ENCODE data around the gene ZNF462. TPM values are rescaled to one million over a fixed set of nuclear protein-coding genes. Genes with fewer than 3 reads are reported as not detected.

The ZNF462 gene
- total RNA-seq, 1 experiment from 2014 or later: 121 TPM

- no peak for TF ChIP-seq ZNF281 (CRISPR knock-in tag; IDR thresholded peaks at IDR 0.05)
Observed at GRCh38 chr9:107007402-107007801, 144.4 kb downstream of the ZNF462 start (continued).

GRCh38 chr9:107008011-107008410 lies 145.0 kb downstream of the ZNF462 start:
- H3K36me3 Mint-ChIP-seq: peaks cover 70% of the 10 kb centered on the region

GRCh38 chr9:107008447-107008846 lies 145.5 kb downstream of the ZNF462 start:
- peaks cover 34% of the 10 kb centered on the region for H3K4me1 Mint-ChIP-seq
- no peaks in the 10 kb centered on the region for H3K9me3 Mint-ChIP-seq
- no peak for ATAC-seq
- ChIA-PET POLR2A (no interaction called here), CTCF (no interaction called here)
- no peak for DNase-seq (ENCODE audit: low spot score)
- H3K27ac Mint-ChIP-seq: no peak overlapping the region
- H3K27me3 Mint-ChIP-seq (ENCODE audit: low read depth): no peaks in the 10 kb centered on the region
- H3K4me3 Mint-ChIP-seq: no peak overlapping the region
- H3K36me3 Mint-ChIP-seq: peaks cover 66% of the 10 kb centered on the region
- TF ChIP-seq FOXP1 (CRISPR knock-in tag; IDR thresholded peaks at IDR 0.05; ENCODE audit: borderline replicate concordance) (no peak), NFYB (CRISPR knock-in tag; conservative IDR thresholded peaks at IDR 0.05; ENCODE audit: low read depth) (no peak), ZNF512 (CRISPR knock-in tag; IDR thresholded peaks at IDR 0.05; ENCODE audit: borderline replicate concordance) (no peak), TCF7 (CRISPR knock-in tag; IDR thresholded peaks at IDR 0.05; ENCODE audit: low read depth) (no peak), SMAD3 (CRISPR knock-in tag; IDR thresholded peaks at IDR 0.05; ENCODE audit: borderline replicate concordance) (no peak), E2F4 (CRISPR knock-in tag; IDR thresholded peaks at IDR 0.05; ENCODE audit: borderline replicate concordance, low read depth) (no peak), GTF2I (CRISPR knock-in tag; conservative IDR thresholded peaks at IDR 0.05) (no peak), ZNF671 (CRISPR knock-in tag; IDR thresholded peaks at IDR 0.05) (no peak), ZNF416 (CRISPR knock-in tag; IDR thresholded peaks at IDR 0.05) (no peak), MXD4 (CRISPR knock-in tag; IDR thresholded peaks at IDR 0.05; ENCODE audit: borderline replicate concordance) (no peak), ZNF281 (CRISPR knock-in tag; IDR thresholded peaks at IDR 0.05) (no peak), TP53 (CRISPR knock-in tag; IDR thresholded peaks at IDR 0.05) (no peak), TEAD1 (CRISPR knock-in tag; IDR thresholded peaks at IDR 0.05) (no peak)
- TF ChIP-seq, protein P1, sequence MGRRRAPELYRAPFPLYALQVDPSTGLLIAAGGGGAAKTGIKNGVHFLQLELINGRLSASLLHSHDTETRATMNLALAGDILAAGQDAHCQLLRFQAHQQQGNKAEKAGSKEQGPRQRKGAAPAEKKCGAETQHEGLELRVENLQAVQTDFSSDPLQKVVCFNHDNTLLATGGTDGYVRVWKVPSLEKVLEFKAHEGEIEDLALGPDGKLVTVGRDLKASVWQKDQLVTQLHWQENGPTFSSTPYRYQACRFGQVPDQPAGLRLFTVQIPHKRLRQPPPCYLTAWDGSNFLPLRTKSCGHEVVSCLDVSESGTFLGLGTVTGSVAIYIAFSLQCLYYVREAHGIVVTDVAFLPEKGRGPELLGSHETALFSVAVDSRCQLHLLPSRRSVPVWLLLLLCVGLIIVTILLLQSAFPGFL (CRISPR knock-in tag; IDR thresholded peaks at IDR 0.05; ENCODE audit: borderline replicate concordance): no peak
- TF ChIP-seq, protein P2, sequence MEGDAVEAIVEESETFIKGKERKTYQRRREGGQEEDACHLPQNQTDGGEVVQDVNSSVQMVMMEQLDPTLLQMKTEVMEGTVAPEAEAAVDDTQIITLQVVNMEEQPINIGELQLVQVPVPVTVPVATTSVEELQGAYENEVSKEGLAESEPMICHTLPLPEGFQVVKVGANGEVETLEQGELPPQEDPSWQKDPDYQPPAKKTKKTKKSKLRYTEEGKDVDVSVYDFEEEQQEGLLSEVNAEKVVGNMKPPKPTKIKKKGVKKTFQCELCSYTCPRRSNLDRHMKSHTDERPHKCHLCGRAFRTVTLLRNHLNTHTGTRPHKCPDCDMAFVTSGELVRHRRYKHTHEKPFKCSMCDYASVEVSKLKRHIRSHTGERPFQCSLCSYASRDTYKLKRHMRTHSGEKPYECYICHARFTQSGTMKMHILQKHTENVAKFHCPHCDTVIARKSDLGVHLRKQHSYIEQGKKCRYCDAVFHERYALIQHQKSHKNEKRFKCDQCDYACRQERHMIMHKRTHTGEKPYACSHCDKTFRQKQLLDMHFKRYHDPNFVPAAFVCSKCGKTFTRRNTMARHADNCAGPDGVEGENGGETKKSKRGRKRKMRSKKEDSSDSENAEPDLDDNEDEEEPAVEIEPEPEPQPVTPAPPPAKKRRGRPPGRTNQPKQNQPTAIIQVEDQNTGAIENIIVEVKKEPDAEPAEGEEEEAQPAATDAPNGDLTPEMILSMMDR (IDR thresholded peaks at IDR 0.05): no peak
- TF ChIP-seq, protein P3, sequence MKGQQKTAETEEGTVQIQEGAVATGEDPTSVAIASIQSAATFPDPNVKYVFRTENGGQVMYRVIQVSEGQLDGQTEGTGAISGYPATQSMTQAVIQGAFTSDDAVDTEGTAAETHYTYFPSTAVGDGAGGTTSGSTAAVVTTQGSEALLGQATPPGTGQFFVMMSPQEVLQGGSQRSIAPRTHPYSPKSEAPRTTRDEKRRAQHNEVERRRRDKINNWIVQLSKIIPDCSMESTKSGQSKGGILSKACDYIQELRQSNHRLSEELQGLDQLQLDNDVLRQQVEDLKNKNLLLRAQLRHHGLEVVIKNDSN (CRISPR knock-in tag; IDR thresholded peaks at IDR 0.05): no peak
- TF ChIP-seq, protein P4, sequence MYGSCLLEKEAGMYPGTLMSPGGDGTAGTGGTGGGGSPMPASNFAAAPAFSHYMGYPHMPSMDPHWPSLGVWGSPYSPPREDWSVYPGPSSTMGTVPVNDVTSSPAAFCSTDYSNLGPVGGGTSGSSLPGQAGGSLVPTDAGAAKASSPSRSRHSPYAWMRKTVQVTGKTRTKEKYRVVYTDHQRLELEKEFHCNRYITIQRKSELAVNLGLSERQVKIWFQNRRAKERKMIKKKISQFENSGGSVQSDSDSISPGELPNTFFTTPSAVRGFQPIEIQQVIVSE (CRISPR knock-in tag; IDR thresholded peaks at IDR 0.05; ENCODE audit: borderline replicate concordance): no peak

More at GRCh38 chr9:107008011-107008410, 145.0 kb downstream of the ZNF462 start:
- no peak for DNase-seq (ENCODE audit: low spot score)
- Mint-ChIP-seq H3K27ac (no peak overlapping the region), H3K27me3 (ENCODE audit: low read depth) (no peaks in the 10 kb centered on the region), H3K4me1 (peaks cover 34% of the 10 kb centered on the region), H3K9me3 (no peaks in the 10 kb centered on the region), H3K4me3 (no peak overlapping the region)
- CTCF ChIA-PET: no interaction called here
- POLR2A ChIA-PET: no interaction called here
- ATAC-seq: no peak
- no peak for TF ChIP-seq NR1H2 (CRISPR knock-in tag; IDR thresholded peaks at IDR 0.05)
- no peak for TF ChIP-seq ZNF396 (CRISPR knock-in tag; IDR thresholded peaks at IDR 0.05; ENCODE audit: borderline replicate concordance)
- no peak for TF ChIP-seq HMGA2 (CRISPR knock-in tag; IDR thresholded peaks at IDR 0.05)
- no peak for TF ChIP-seq ZNF317 (CRISPR knock-in tag; IDR thresholded peaks at IDR 0.05; ENCODE audit: borderline replicate concordance, low read depth)
- no peak for TF ChIP-seq CREB1 (CRISPR knock-in tag; IDR thresholded peaks at IDR 0.05)
- TF ChIP-seq RELA (CRISPR knock-in tag; IDR thresholded peaks at IDR 0.05; ENCODE audit: borderline replicate concordance): no peak
- no peak for TF ChIP-seq PRRX2 (CRISPR knock-in tag; IDR thresholded peaks at IDR 0.05)
